T-helper 1 cell treated with Interleukin-12 subunit alpha and Interleukin-12 subunit beta and Interleukin-4 antibody, amounts not matched to agents 30 ng/mL and 1 ng/mL, for 36 hours (primary cell): ENCODE data around the gene RFX3. TPM values are rescaled to one million over a fixed set of nuclear protein-coding genes. Genes with fewer than 3 reads are reported as not detected.

ENCODE experiments used
- intact Hi-C: fragments of 100-400 bp; cut with micrococcal nuclease; formaldehyde crosslinking; loops from one replicate; pipeline ENCODE4 v1.15.1; 2024
- total RNA-seq: library from RNA; stranded (reverse); gene quantifications from 2 replicates; pipeline ENCODE4 v1.2.3, GENCODE V29; 2022

RFX3 gene
- total RNA-seq, 1 donor from 2014 or later = 13.5 TPM

DNA sequence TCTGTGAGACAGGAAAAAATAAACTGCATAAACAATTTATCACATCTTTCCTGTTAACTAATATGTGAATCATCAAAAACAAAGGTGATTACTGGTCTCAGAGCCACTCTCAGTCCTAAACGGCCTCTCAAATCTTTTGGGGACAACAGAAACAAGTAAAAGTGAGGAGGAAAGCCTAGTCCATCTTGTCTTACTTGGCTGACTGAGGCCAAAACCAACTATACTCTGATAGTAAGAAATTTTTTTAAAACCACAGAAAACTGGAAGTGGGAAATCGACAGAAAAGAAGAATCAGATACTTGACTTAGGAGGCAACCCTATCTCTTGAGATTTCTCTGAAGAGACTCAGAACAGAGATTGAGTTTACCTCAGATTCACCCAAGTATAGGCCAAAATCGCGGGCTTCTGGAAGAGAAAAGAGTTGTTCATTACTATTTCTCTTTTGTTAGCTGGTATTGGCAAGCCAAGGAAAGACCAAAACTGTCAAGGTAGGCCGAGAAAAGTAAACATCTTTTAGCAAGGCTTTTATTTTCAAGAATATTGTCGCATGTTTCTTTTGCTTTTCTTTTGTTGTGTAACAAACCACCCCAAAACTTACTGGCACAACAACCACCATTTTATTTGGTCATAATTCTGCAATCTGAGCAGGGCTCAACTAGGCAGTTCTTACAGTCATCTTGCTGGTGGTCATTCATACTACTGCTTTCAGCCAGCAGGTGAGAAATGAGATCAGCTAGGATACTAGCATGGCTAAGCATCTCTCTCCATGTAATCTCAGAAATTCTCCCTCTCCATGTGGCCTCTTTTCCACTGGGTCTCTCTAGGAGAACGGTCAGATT lies 46.1 kb downstream of the RFX3 start:
- intact Hi-C loops = loop anchor here (2.0 to 5.0 kb wide), 4 partner anchors 27 to 1322 kb away; partner anchors contain the start of gene CDC37L1

GRCh38 chr9:3478549-3478953 lies 47.2 kb downstream of the RFX3 start:
- intact Hi-C loops = loop anchor here (2.0 to 5.0 kb wide), 4 partner anchors 28 to 1321 kb away; partner anchors contain the start of gene CDC37L1

- intact Hi-C loops = loop anchor here (1.0 to 5.0 kb wide), 7 partner anchors 9 to 1461 kb away; partner anchors contain the start of gene CDC37L1
Measured at GRCh38 chr9:3477236-3477834, 48.5 kb downstream of the RFX3 start.

DNA sequence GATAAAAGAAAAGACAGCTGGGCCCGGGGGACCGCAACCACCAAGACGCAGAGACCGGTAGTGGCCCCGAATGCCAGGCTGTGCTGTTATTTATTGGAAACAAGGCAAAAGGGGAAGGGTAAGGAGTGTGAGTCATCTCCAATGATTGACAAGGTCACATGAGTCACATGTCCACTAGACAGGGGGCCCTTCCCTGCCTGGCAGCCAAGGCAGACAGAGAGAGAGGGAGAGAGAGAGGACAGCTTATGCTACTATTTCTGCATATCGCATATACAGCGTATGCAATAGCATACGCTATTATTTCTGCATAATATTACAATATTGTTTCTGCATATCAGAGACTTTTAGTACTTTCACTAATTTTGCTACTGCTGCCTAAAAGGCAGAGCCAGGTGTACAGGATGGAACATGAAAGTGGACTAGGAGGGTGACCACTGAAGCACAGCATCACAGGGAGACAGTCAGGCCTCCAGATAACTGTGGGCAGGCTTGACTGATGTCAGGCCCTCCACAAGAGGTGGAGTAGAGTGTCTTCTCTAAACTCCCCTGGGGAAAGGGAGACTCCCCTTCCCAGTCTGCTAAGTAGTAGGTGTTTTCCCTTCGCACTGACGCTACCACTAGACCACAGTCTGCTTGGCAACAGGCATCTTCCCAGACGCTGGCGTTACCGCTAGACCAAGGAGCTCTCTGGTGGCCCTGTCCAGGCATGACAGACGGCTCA lies 50.3 kb downstream of the RFX3 start:
- intact Hi-C loops = loop anchor here (2.0 to 5.0 kb wide), 4 partner anchors 88 to 1459 kb away; partner anchors contain the start of gene CDC37L1

DNA sequence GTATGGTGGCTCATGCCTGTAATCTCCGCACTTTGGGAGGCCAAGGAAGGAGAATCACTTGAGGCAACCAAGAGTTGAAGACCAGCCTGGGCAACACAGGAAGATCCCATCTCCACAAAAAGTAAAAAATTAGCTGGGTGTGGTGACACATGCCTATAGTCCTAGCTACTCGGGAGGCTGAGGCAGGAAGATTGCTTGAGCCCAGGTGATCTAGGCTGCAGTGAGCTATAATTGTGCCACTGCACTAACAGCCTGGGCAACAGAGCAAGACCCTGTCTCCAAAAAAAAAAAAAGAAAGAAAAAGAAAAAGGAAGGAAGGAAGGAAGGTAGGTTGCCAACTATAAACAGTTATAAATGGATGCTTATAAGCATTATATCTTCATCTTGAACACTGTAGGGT lies 51.0 kb downstream of the RFX3 start:
- intact Hi-C loops = loop anchor here (5.0 kb wide), 3 partner anchors 88 to 1318 kb away; partner anchors contain the start of gene CDC37L1

- intact Hi-C loops = no loop called here
Measured at GRCh38 chr9:3473405-3473804, 52.4 kb downstream of the RFX3 start.

DNA sequence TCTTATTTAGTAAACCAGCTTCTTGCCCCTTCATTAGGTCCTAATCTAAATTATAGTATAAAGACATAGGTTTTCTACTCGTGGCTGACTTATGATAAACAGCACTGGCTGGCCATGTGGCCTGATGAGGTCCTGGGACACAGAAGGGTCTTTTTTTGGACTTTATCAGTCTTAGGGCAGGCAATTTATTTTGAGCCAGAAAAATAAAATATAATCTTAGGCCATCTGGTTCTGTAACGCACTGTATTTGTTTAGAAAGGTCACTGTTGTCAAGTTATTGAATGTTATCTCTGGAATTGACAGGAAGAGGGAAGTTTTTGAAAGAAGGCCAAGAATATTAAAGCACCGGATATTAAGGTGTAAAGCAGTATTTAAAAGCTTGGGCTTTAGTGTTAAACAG lies 53.9 kb downstream of the RFX3 start:
- intact Hi-C loops = no loop called here

DNA sequence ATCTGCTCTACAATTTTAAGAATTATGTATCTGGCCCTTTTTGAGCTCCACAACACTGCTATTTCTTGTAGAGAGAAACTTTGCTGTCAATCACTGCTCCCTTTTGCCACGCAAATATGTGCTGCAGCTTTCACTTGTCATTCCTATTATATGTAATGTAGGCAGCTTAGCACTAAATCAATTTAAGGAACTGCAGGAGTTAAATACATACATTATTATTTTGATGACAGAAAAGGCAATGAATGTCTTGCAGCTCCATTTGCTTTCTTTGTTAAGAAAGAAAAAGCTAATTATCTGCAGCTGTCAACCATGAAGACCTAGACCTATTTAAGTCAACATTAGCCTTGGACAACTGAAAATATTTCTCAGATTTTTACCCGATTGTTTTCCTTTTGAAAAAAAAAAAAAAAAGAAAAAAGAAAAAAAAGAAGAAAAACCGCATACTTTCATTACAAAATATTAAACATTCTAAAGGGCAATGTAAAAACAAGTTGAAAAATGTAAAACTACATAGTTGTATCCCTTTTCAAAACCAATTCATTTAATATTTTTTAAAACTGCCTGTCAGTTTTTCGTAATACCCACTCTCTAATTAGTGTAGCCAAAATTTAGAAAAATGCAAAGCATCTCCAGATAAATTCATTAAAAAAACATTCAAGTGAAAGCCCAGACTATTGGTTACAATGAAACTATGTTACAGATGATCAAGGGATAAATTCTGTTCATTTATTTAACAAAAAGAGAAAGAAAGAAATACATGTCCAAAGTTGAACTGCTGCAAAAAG lies 57.2 kb downstream of the RFX3 start:
- intact Hi-C loops = loop anchor here (5.0 to 10.0 kb wide), 3 partner anchors 446 to 774 kb away; no protein-coding TSS in a partner anchor

GRCh38 chr9:3467593-3468219 lies 58.1 kb downstream of the RFX3 start:
- intact Hi-C loops = loop anchor here (1.0 to 10.0 kb wide), 9 partner anchors 10 to 872 kb away; no protein-coding TSS in a partner anchor

DNA sequence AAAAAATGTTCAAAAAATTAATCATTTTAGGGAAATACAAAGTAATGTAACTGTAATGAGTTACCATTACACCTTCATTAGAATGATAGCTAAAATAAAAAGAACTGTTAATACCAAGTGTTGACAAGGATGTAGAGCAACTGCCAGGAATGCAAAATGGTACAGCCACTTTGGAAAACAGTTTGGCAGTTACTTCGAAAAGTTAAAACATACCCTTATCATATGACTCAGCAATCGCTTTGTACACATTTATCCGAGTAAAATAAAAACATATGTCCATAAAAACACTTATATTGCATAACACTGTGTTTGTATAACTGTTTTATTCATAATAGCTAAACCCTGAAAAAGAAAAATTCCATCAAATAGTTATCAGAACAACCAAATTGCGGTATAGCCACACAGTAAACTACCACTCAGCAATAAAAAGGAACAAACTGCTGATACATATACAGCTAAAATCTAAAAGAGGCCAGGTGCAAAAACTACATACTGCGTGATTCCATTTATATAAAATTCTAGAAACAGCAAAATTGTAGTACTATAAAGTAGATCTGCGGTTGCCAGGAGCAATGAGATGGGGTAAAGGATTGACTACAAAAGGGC lies 61.7 kb downstream of the RFX3 start:
- intact Hi-C loops = loop anchor here (10.0 kb wide), 1 partner anchor 451 kb away; no protein-coding TSS in a partner anchor

DNA sequence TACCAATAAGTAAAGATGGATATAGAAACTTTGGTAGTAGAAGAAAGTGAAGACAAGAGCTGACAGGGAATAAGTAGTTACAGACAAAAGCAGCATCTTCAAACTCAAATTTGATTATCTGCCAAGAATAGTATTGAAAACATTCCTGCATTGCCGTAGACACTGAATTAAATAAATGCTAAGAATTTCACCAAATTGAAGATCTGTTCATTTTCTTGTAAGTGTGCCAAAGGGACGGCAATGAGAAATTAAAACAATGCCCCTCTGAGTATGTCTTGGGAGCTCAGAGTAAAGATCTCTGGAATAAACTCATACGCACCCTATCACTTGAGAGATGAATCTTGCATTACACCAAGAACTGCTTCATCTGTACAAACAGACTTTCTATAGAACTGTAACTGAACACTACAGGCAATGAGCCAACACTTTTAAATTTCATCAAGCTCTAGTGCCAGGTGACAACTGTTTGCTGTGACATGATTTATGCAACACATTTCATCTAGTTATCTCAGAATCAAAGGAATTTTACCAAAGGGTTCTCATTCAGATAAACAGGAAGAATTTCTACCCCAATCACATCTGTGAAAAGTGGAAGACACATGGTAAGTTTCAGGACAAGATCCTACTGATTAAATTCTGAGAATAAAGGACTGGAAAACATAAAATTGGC lies 66.9 kb downstream of the RFX3 start:
- intact Hi-C loops = no loop called here

DNA sequence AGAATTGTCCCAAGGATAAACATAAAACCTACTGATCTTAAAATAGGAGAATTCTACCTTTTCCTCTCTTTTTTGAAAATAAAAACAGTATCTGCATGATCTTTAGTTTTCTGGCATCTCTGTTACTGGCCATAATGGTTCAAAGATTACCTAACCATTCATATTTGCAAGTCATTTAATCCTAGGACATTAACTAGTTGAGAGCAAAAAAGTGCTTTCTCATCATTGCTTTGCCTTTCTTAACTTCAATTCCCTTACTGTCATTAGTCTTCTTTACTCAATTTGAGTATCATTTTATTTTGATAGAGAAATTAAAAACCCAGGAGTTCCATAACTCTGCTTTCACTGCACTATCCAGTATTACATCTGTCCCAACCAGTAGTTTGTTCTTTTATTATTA lies 68.6 kb downstream of the RFX3 start:
- intact Hi-C loops = no loop called here

DNA sequence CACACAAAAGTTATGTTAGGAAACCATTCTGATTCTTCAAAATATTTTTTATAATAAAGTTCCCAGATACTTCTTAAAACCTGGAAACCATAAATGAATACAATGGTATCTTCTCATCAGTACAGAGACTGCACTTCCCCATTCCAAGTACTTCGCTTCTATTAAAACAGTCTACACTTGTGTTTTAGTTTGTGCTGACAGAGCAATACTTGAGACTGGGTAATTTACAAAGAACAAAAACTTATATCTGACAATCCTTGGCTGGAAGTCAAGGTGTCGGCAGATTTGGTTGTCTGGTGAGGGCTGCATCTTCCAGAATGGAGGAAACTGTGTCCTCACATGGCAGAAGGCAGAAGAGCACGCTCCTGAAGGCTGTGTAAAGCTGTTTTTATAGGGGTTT lies 70.1 kb downstream of the RFX3 start:
- intact Hi-C loops = no loop called here

DNA sequence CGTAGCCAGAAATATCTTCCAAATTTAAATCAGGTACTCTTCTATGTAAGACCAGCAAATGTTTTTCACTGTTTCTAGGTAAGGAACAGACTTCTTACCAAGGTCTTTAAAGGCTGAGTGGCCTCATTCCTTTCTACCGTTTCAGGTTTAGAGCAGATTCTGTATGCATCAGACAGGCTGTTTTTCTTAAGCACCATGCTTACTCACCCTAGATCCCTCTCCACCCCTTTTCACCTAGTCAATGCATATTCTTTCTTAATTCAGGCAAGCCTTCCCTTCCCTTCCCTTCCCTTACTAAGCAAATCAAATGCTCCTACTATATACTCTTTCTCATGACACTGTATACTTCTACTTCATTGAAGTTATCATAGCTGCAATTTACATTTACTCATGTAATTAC lies 70.7 kb downstream of the RFX3 start:
- intact Hi-C loops = no loop called here

- intact Hi-C loops = loop anchor here (5.0 kb wide), 1 partner anchor 270 kb away; no protein-coding TSS in a partner anchor
Measured at GRCh38 chr9:3451956-3452355, 73.8 kb downstream of the RFX3 start.

DNA sequence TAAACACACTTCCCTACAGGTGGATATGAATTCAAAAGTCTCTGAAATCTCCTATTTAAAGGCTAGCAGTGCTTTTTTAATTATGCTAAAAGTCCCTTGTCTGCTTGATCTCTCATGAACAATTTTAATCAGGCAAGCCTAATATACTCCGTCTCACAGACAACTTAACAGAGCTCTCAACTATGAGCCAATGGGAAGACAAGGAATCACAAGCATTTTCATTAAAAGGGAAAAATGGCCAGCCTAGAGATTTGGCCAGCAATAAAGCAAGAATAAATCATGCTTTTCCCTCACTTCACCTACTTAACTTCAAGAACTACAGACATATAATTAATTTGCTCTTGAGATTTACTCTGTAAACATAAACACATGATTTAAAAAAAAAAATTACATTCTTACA lies 78.0 kb downstream of the RFX3 start:
- intact Hi-C loops = no loop called here

- intact Hi-C loops = no loop called here
Measured at GRCh38 chr9:3447143-3447542, 78.7 kb downstream of the RFX3 start.

DNA sequence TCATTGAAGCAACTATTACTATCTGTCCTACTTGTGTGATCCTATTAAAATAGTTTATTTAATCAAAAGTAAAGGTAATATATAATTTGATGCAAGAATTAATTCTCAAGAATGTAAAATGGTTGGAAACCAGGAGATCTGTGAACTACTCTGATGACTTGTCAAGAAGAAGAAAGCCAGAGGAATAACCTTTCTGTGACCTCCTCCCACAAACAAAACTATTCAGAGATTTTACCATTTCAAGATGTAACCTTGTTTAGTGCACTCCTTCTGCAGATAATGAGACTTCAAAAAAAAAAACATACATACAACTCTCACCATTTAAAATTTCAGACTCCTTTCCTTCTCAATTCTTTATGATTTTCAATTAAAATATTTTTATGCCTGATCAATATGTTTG lies 79.5 kb downstream of the RFX3 start:
- intact Hi-C loops = no loop called here

DNA sequence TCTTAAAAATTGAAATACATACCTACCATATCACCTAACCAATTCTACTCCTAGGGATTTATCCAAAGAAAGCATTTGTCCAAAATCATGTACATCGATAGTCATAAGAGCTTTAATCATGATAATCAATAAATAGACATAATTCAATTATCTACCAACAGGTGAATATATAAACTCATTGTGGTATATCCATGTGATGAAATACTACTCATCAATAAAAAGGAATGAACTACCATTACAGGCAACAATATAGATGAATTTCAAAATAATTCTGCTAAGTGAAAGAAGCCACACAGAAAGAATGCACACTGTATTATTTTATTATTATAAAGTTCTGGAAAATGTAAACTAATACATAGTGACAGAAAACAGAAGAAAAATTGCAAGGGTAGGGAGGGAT lies 81.8 kb downstream of the RFX3 start:
- intact Hi-C loops = loop anchor here (5.0 kb wide), 1 partner anchor 572 kb away; no protein-coding TSS in a partner anchor
